Panc1 (cell line): ENCODE data around the gene PFKL. TPM values are rescaled to one million over a fixed set of nuclear protein-coding genes. Genes with fewer than 3 reads are reported as not detected.

Experiments used
- ATAC-seq: fragments of 200-7000 bp; cut with Tn5 transposase; 2 replicates; pipeline ENCODE4 v1.9.1; 2020; ENCODE audit warnings: mild to moderate bottlenecking, moderate library complexity
- BruUV-seq: library from RNA; stranded (reverse); fragments of 400-500 nt; replicated peaks from 2 replicates; lab custom pipeline; 2021; lab: Mats Ljungman, UMichigan
- CTCF ChIA-PET: fragments of 300-600 bp; sonication (Branson Sonifier 250); formaldehyde crosslinking; loops from one replicate; lab custom pipeline; 2022; ENCODE audit warnings: antibody characterized with exemption; lab: Charles Lee
- POLR2A ChIA-PET: fragments of 300-600 bp; sonication (Branson Sonifier 250); formaldehyde crosslinking; loops from one replicate; lab custom pipeline; 2022; ENCODE audit warnings: antibody characterized with exemption; lab: Charles Lee
- DNase-seq: peaks from one replicate; pipeline ENCODE4 v3.0.0-alpha.2; 2010; ENCODE audit warnings: low read depth, low spot score
- H3K27ac ChIP-seq: 2 replicates; pipeline ENCODE4 v1.5.1; 2011; ENCODE audit warnings: mild to moderate bottlenecking, low read length, inconsistent platforms
- H3K27me3 ChIP-seq: fragments of 200-500 bp; sonication (Bioruptor generic); 2 replicates; pipeline ENCODE4 v1.6.0; 2014; ENCODE audit warnings: low read length, inconsistent platforms; ENCODE audit not compliant: control insufficient read depth, insufficient read depth
- H3K36me3 ChIP-seq: fragments of 200-500 bp; sonication (Bioruptor generic); 2 replicates; pipeline ENCODE4 v1.5.1; 2014; ENCODE audit warnings: inconsistent platforms, mild to moderate bottlenecking, low read length, moderate library complexity; ENCODE audit not compliant: control insufficient read depth, insufficient read depth
- H3K4me1 ChIP-seq: 2 replicates; pipeline ENCODE4 v1.5.1; 2011; ENCODE audit warnings: inconsistent platforms, mild to moderate bottlenecking, low read length, moderate library complexity; ENCODE audit not compliant: control insufficient read depth, insufficient read depth
- H3K4me3 ChIP-seq, 2 experiments: 2 replicates each; pipeline ENCODE4 v1.5.1; 2011 to 2012; ENCODE audit warnings: low read depth in 2 of 2, low read length in 2 of 2, mild to moderate bottlenecking in 2 of 2, inconsistent platforms in 1 of 2, moderate library complexity in 1 of 2
- H3K9me3 ChIP-seq: fragments of 200-500 bp; sonication (Bioruptor generic); 2 replicates; pipeline ENCODE4 v1.5.1; 2014; ENCODE audit warnings: low read depth, mild to moderate bottlenecking, inconsistent platforms, low read length, moderate library complexity; ENCODE audit not compliant: control insufficient read depth, insufficient read depth
- CTCF ChIP-seq: fragments of 450-650 bp; IDR thresholded peaks from 2 replicates; pipeline ENCODE4 v1.5.1; 2017; ENCODE audit warnings: mild to moderate bottlenecking
- POLR2AphosphoS5 ChIP-seq: IDR thresholded peaks from 2 replicates; pipeline ENCODE4 v1.6.1; 2012; ENCODE audit warnings: mild to moderate bottlenecking, low read depth, low read length, moderate library complexity
- REST ChIP-seq, 2 experiments: IDR thresholded peaks; 2 replicates each; pipeline ENCODE4 v1.6.1; 2011 to 2012; ENCODE audit warnings: low read depth in 2 of 2, control low read depth in 1 of 2, low read length in 1 of 2, mild to moderate bottlenecking in 1 of 2, moderate library complexity in 1 of 2; ENCODE audit not compliant: insufficient read depth in 1 of 2
- SIN3A ChIP-seq: IDR thresholded peaks from 2 replicates; pipeline ENCODE4 v1.6.1; 2012; ENCODE audit warnings: low read depth, mild to moderate bottlenecking, low read length, moderate library complexity, borderline replicate concordance; ENCODE audit not compliant: insufficient read depth
- TCF7L2 ChIP-seq: IDR thresholded peaks from 2 replicates; pipeline ENCODE4 v1.6.1; 2011; ENCODE audit warnings: mild to moderate bottlenecking, low read depth, low read length, inconsistent platforms
- in situ Hi-C: cut with HindIII; loops from 2 replicates; pipeline ENCODE4 v1.10.0; 2016; ENCODE audit warnings: low sequenced_read_pairs, low pct_unique_long_range_greater_than_20kb
- intact Hi-C: fragments of 100-400 bp; cut with micrococcal nuclease; formaldehyde crosslinking; loops from one replicate; pipeline ENCODE4 v1.10.0; 2022; ENCODE audit not compliant: unreplicated experiment
- total RNA-seq: library from RNA; stranded (reverse); gene quantifications from one replicate; pipeline ENCODE4 v1.2.1, GENCODE V29; 2021; ENCODE audit not compliant: unreplicated experiment

Gene PFKL
- total RNA-seq, 1 experiment from 2014 or later, result 70.1 TPM

- no peak overlapping the region for H3K4me3 ChIP-seq
- ATAC-seq, result no peak
- no peaks in the 10 kb centered on the region for H3K9me3 ChIP-seq
Measured at GRCh38 chr21:44273046-44273445, 26.8 kb upstream of the PFKL start.

GRCh38 chr21:44275041-44275440, 24.8 kb upstream of the PFKL start:
- Histone ChIP-seq H3K27me3 (no peaks in the 10 kb centered on the region), H3K36me3 (no peaks in the 10 kb centered on the region), H3K27ac (no peak overlapping the region), H3K4me3 (no peak overlapping the region), H3K4me1 (no peaks in the 10 kb centered on the region), H3K9me3 (no peaks in the 10 kb centered on the region)
- intact Hi-C loops, result no loop called here
- BruUV-seq, result no TSS peak
- TF ChIP-seq TCF7L2 (no peak), REST (IDR thresholded peaks at IDR 0.05; ENCODE audit: insufficient read depth in 1 of 2, low read depth in 2 of 2, low read length in 1 of 2) (no peak), SIN3A (no peak), POLR2AphosphoS5 (no peak), CTCF (no peak)
- in situ Hi-C loops, result no loop called here
- ATAC-seq (no peak), DNase-seq (no peak)
- POLR2A ChIA-PET, result no interaction called here
- CTCF ChIA-PET, result no interaction called here

More at GRCh38 chr21:44273046-44273445, 26.8 kb upstream of the PFKL start:
- no peak for TF ChIP-seq TCF7L2
- POLR2A ChIA-PET, result no interaction called here
- Histone ChIP-seq H3K36me3 (no peaks in the 10 kb centered on the region), H3K27ac (no peak overlapping the region), H3K27me3 (no peaks in the 10 kb centered on the region), H3K4me1 (no peaks in the 10 kb centered on the region)
- no TSS peak for BruUV-seq
- in situ Hi-C loops (no loop called here), intact Hi-C loops (no loop called here)
- DNase-seq, result no peak
- CTCF ChIA-PET, result interaction anchor here (0.7 kb wide), 1 partner anchor 320 kb away, joined by 3 read pairs; no protein-coding TSS in a partner anchor

- TF ChIP-seq CTCF (no peak), SIN3A (no peak), REST (IDR thresholded peaks at IDR 0.05; ENCODE audit: insufficient read depth in 1 of 2, low read depth in 2 of 2, low read length in 1 of 2) (no peak), POLR2AphosphoS5 (no peak), TCF7L2 (no peak)
- Histone ChIP-seq H3K27me3 (no peaks in the 10 kb centered on the region), H3K4me1 (no peaks in the 10 kb centered on the region; the same call in 1 of the 2 replicates), H3K36me3 (no peaks in the 10 kb centered on the region), H3K27ac (no peak overlapping the region), H3K4me3 (no peak overlapping the region), H3K9me3 (no peaks in the 10 kb centered on the region)
- in situ Hi-C loops (no loop called here), intact Hi-C loops (no loop called here)
- no peak for ATAC-seq
- no peak for DNase-seq
- BruUV-seq, result no TSS peak
- ChIA-PET POLR2A (no interaction called here), CTCF (no interaction called here)
Measured at GRCh38 chr21:44279354-44280260, 20.2 kb upstream of the PFKL start.
